Naive thymus-derived CD8-positive, alpha-beta T cell (primary cell): ENCODE measurements around the gene ZNF423. TPM values are rescaled to one million over a fixed set of nuclear protein-coding genes. Genes with fewer than 3 reads are reported as not detected.

Experiments
- ATAC-seq, 2 donors: fragments of 150-1000 bp; cut with Tn5 transposase in 1 of 2; sonication (Bioruptor Pico), chemical (Tn5 transposase) in 1 of 2; 1 replicate in 1 of 2; 2 replicates in 1 of 2; pipeline ENCODE4 v1.10.0; 2021; ENCODE audit warnings: mild to moderate bottlenecking in 2 of 2, moderate library complexity in 2 of 2
- POLR2A ChIA-PET: fragments of 350-600 bp; sonication (Branson Sonifier 250); formaldehyde crosslinking; loops from one replicate; lab custom pipeline; 2021; ENCODE audit warnings: antibody characterized with exemption; lab: Charles Lee
- DNase-seq, 10 donors: peaks; one replicate each; pipeline versions ENCODE4 v3.0.0 to v3.0.0-alpha.2; 2020 to 2022
- H3K27ac Mint-ChIP-seq, 10 donors: one replicate each; pipeline ENCODE4 v1.8.0; 2020 to 2022; ENCODE audit warnings: mild to moderate bottlenecking in 10 of 10, mixed read lengths in 10 of 10, moderate library complexity in 4 of 10, inconsistent platforms in 1 of 10
- H3K27me3 Mint-ChIP-seq, 5 donors: one replicate each; pipeline ENCODE4 v1.8.0; 2021 to 2022; ENCODE audit warnings: mixed read lengths in 5 of 5
- H3K36me3 Mint-ChIP-seq, 3 donors: one replicate each; pipeline ENCODE4 v1.8.0; 2020 to 2022; ENCODE audit warnings: mixed read lengths in 3 of 3, mild to moderate bottlenecking in 2 of 3, inconsistent platforms in 1 of 3
- H3K4me1 Mint-ChIP-seq, 4 donors: one replicate each; pipeline ENCODE4 v1.8.0; 2021 to 2022; ENCODE audit warnings: mixed read lengths in 4 of 4
- H3K4me3 Mint-ChIP-seq, 10 donors: one replicate each; pipeline ENCODE4 v1.8.0; 2020 to 2022; ENCODE audit warnings: mild to moderate bottlenecking in 10 of 10, mixed read lengths in 10 of 10, moderate library complexity in 6 of 10, inconsistent platforms in 1 of 10
- H3K9me3 Mint-ChIP-seq, 9 donors: one replicate each; pipeline ENCODE4 v1.8.0; 2020 to 2022; ENCODE audit warnings: mixed read lengths in 9 of 9, mild to moderate bottlenecking in 3 of 9, inconsistent platforms in 1 of 9, moderate library complexity in 1 of 9
- polyA plus RNA-seq, 3 donors: library from polyadenylated mRNA; unstranded; fragments of 300-500 nt; fragmentation: Illumina TruSeq; gene quantifications; one replicate each; pipeline ENCODE4 v1.2.3, GENCODE V29; 2021
- total RNA-seq, 8 experiments: library from RNA in 2 of 8; stranded (reverse) in 2 of 8; gene quantifications; one replicate each; pipeline ENCODE4 v1.2.3 and lab custom pipeline; 2021 to 2026

Gene ZNF423
- total and polyA plus RNA-seq, 5 experiments from 2014 or later, result not detected

- H3K4me3 Mint-ChIP-seq, result no peak overlapping the region
- H3K9me3 Mint-ChIP-seq, result no peaks in the 10 kb centered on the region
- H3K27me3 Mint-ChIP-seq, result peaks cover 0 to 8% (median 0%) of the 10 kb centered on the region in 5 donors
- no peaks in the 10 kb centered on the region for H3K36me3 Mint-ChIP-seq
- POLR2A ChIA-PET, result no interaction called here
- no peak overlapping the region for H3K27ac Mint-ChIP-seq
- ATAC-seq, result no peak
- no peak for DNase-seq
- no peaks in the 10 kb centered on the region for H3K4me1 Mint-ChIP-seq
Observed at GRCh38 chr16:49657736-49658465, 198.0 kb downstream of the ZNF423 start.

DNA sequence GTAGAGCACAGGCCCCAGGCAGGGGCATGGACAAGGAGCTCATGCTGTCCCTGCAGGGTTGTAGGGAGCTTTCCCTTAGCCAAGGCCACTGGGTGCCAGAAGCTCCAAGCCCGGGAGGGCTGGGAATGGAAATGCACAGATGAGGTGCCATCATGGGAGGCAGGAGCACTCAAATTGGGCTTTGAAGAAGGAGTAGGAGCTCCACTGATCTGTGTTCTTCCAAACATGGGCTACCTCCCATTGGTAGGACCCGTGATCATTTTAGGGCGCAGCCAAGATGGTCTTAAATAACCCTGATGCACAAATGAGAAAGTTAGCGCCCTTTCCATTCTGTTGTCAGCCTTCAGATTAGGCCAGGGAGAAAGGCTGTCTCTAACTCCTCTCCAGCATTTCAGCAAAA, 201.5 kb downstream of the ZNF423 start:
- DNase-seq, result no peak
- Mint-ChIP-seq H3K9me3 (peaks cover 0 to 4% (median 2%) of the 10 kb centered on the region in 9 donors), H3K4me3 (no peak overlapping the region), H3K4me1 (no peaks in the 10 kb centered on the region), H3K36me3 (peaks cover 0 to 2% (median 0%) of the 10 kb centered on the region in 3 donors), H3K27me3 (peaks cover 0 to 7% (median 0%) of the 10 kb centered on the region in 5 donors), H3K27ac (no peak overlapping the region)
- no peak for ATAC-seq
- POLR2A ChIA-PET, result no interaction called here

- POLR2A ChIA-PET, result no interaction called here
- Mint-ChIP-seq H3K36me3 (peaks cover 0 to 11% (median 2%) of the 10 kb centered on the region in 3 donors), H3K4me1 (no peaks in the 10 kb centered on the region), H3K9me3 (peaks cover 0 to 12% (median 5%) of the 10 kb centered on the region in 9 donors), H3K4me3 (no peak overlapping the region), H3K27me3 (peaks cover 0 to 9% (median 0%) of the 10 kb centered on the region in 5 donors), H3K27ac (no peak overlapping the region)
- ATAC-seq (no peak), DNase-seq (no peak)
Observed at GRCh38 chr16:49653577-49653976, 202.3 kb downstream of the ZNF423 start.

- Mint-ChIP-seq H3K4me3 (no peak overlapping the region), H3K9me3 (peaks cover 0 to 16% (median 7%) of the 10 kb centered on the region in 9 donors), H3K27ac (no peak overlapping the region), H3K36me3 (peaks cover 0 to 12% (median 3%) of the 10 kb centered on the region in 3 donors), H3K4me1 (no peaks in the 10 kb centered on the region), H3K27me3 (peaks cover 0 to 9% (median 0%) of the 10 kb centered on the region in 5 donors)
- DNase-seq (no peak), ATAC-seq (no peak)
- POLR2A ChIA-PET, result interaction anchor here (0.5 kb wide), 1 partner anchor 9 kb away, joined by 3 read pairs; no protein-coding TSS in a partner anchor
Observed at GRCh38 chr16:49653173-49653570, 202.7 kb downstream of the ZNF423 start.

DNA sequence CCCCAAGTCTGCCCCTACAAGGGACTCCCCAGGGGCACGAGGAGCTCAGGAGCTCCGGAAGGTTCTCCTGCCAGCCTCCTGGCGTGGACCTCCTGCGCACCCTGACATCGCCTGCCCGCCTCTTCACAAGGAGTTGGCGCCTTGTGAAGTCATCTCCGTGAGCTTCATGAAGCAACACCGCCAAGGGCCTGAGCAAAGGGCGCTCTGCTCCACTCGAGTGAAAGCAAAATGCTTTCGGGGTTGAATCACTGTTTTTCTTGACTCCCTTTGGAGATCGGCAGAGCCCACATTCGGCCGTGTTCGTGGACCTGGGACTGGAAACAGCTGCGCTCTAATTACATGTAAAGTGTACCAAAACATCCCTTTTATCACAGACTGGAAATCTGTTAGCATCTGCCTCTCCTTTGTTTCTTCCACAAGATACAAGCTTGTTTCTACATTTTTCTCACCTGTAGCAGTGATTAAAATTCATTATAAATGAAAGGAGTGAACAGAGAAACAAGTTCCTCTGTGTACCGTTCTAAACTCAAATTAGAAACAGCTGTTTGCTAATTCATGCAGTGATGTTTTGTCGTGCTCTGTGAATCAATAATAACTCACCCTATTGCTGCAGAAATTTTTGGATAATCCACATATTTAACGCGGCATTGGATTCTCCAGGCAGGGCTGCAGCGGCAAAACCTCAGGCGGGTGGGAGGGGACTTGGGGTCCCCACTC, 203.3 kb downstream of the ZNF423 start:
- POLR2A ChIA-PET, result interaction anchor here (0.5 kb wide), 1 partner anchor 8 kb away, joined by 3 read pairs; no protein-coding TSS in a partner anchor
- H3K27me3 Mint-ChIP-seq, result peaks cover 0 to 9% (median 0%) of the 10 kb centered on the region in 5 donors
- no peak for DNase-seq

DNA sequence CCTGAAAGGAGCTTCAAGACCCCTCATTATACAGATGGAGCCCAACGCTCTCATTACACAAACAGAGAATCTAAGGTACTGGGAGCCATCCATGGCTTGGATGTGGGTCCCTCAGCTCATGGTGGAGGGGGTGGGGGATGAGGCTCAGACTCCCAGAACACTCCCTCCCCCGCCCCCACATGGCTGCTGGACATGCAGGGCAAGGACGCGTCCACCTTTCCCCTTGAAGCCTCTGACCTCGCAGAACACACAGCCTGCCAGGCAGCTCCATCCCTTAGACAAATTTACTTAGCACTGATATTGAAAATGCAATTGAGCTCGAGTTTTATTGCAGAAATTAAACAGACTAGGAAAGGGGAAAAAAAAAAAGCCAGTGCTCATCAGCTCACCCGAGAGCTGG, 203.9 kb downstream of the ZNF423 start:
- Mint-ChIP-seq H3K27ac (no peak overlapping the region), H3K4me1 (no peaks in the 10 kb centered on the region), H3K27me3 (peaks cover 0 to 9% (median 0%) of the 10 kb centered on the region in 5 donors), H3K9me3 (peaks cover 3 to 28% (median 18%) of the 10 kb centered on the region in 9 donors), H3K36me3 (peaks cover 0 to 23% (median 5%) of the 10 kb centered on the region in 3 donors), H3K4me3 (no peak overlapping the region)
- POLR2A ChIA-PET, result no interaction called here
- no peak for ATAC-seq
- no peak for DNase-seq

More for the DNA sequence above, 203.3 kb downstream of the ZNF423 start:
- ATAC-seq, result no peak
- H3K4me3 Mint-ChIP-seq, result no peak overlapping the region
- H3K36me3 Mint-ChIP-seq, result peaks cover 0 to 17% (median 5%) of the 10 kb centered on the region in 3 donors
- H3K27ac Mint-ChIP-seq, result no peak overlapping the region
- H3K9me3 Mint-ChIP-seq, result peaks cover 3 to 22% (median 13%) of the 10 kb centered on the region in 9 donors
- H3K4me1 Mint-ChIP-seq, result no peaks in the 10 kb centered on the region

DNA sequence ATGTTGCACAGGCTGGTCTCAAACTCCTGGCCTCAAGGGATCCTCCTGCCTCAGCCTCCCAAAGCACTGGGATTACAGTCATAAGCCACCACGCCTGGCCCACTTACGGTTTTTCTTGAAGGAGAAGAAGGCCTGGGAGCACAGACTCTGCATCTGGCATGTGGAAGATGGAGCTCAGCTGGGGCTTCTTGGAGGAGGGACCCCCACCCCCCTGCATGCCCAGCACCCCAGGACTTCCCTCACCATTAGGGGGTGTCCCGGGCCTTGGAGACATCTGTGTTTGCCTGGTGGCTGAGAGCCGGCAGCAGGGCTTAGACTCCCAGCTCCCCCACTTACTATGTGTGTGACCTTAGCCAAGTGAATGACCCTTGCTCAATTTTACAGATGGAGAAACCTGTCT, 204.7 kb downstream of the ZNF423 start:
- POLR2A ChIA-PET, result no interaction called here
- peak in 1 of 10 donors; percentile 32 for DNase-seq
- peaks cover 0 to 27% (median 5%) of the 10 kb centered on the region in 3 donors for H3K36me3 Mint-ChIP-seq
- no peak overlapping the region for H3K4me3 Mint-ChIP-seq
- H3K27ac Mint-ChIP-seq, result no peak overlapping the region
- H3K4me1 Mint-ChIP-seq, result no peaks in the 10 kb centered on the region
- H3K9me3 Mint-ChIP-seq, result peaks cover 5 to 36% (median 20%) of the 10 kb centered on the region in 9 donors
- ATAC-seq, result no peak
- peaks cover 0 to 9% (median 0%) of the 10 kb centered on the region in 5 donors for H3K27me3 Mint-ChIP-seq

- Mint-ChIP-seq H3K4me1 (no peaks in the 10 kb centered on the region), H3K36me3 (peaks cover 0 to 33% (median 5%) of the 10 kb centered on the region in 3 donors), H3K9me3 (peaks cover 8 to 42% (median 26%) of the 10 kb centered on the region in 9 donors), H3K27me3 (peaks cover 0 to 9% (median 0%) of the 10 kb centered on the region in 5 donors), H3K4me3 (no peak overlapping the region), H3K27ac (no peak overlapping the region)
- POLR2A ChIA-PET, result no interaction called here
- no peak for ATAC-seq
- peak in 1 of 10 donors; percentile 10 for DNase-seq
Observed at GRCh38 chr16:49650603-49651002, 205.3 kb downstream of the ZNF423 start.

GRCh38 chr16:49649013-49649765, 206.7 kb downstream of the ZNF423 start:
- Mint-ChIP-seq H3K36me3 (peaks cover 0 to 33% (median 5%) of the 10 kb centered on the region in 3 donors), H3K4me3 (no peak overlapping the region), H3K27ac (peak overlapping the region in 1 of 10 donors; percentile 37), H3K9me3 (peaks cover 8 to 49% (median 29%) of the 10 kb centered on the region in 9 donors), H3K27me3 (peaks cover 0 to 9% (median 0%) of the 10 kb centered on the region in 5 donors), H3K4me1 (no peaks in the 10 kb centered on the region)
- DNase-seq (peak in 1 of 10 donors; percentile 4), ATAC-seq (no peak)
- POLR2A ChIA-PET, result no interaction called here

DNA sequence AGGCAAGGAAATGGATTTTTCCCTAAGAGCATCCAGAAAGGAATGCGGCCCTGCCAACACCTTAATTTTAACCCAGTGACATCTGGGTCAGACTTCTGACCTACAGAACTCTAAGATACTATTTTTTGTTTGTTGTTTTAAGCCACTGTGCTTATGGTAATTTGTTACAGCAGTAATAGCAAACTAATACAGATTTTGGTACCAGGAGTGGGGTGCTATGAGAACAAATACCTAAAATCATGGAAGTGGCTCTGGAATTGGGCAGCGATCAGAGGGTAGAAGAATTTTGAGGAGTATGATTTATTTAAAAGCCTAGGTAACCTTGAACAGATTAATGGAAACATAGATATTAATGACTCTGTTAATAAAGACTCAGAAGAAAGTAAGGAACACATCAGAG, 208.2 kb downstream of the ZNF423 start:
- Mint-ChIP-seq H3K27me3 (peaks cover 0 to 4% (median 0%) of the 10 kb centered on the region in 5 donors), H3K27ac (peak overlapping the region in 1 of 10 donors; percentile 45), H3K4me1 (no peaks in the 10 kb centered on the region), H3K4me3 (no peak overlapping the region), H3K9me3 (peaks cover 10 to 49% (median 29%) of the 10 kb centered on the region in 9 donors), H3K36me3 (peaks cover 0 to 33% (median 5%) of the 10 kb centered on the region in 3 donors)
- POLR2A ChIA-PET, result no interaction called here
- ATAC-seq (no peak), DNase-seq (no peak)

DNA sequence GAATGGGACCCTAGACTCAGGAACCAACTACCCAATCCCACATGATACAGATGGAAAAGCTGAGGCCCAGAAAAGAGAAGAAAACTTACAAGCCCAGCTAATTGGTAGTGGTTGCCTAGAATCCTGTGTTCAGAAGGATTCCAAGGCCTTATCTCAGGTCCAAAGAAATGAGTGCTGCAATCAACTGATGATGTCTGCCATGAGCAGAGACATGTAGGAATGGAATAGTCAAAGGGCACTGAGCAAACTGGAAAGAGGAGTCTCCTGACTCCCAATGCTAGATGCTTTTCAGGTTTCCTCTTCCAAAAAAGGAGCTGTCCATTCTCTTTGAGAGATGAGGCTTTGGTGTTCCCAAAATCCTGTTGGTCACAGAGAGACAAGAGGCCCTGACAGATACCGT, 210.6 kb downstream of the ZNF423 start:
- no peak for DNase-seq
- Mint-ChIP-seq H3K4me3 (no peak overlapping the region), H3K4me1 (no peaks in the 10 kb centered on the region), H3K9me3 (peaks cover 10 to 50% (median 29%) of the 10 kb centered on the region in 9 donors), H3K36me3 (peaks cover 0 to 33% (median 5%) of the 10 kb centered on the region in 3 donors), H3K27ac (no peak overlapping the region), H3K27me3 (peaks cover 0 to 5% (median under 1%) of the 10 kb centered on the region in 5 donors)
- ATAC-seq, result no peak
- POLR2A ChIA-PET, result no interaction called here

DNA sequence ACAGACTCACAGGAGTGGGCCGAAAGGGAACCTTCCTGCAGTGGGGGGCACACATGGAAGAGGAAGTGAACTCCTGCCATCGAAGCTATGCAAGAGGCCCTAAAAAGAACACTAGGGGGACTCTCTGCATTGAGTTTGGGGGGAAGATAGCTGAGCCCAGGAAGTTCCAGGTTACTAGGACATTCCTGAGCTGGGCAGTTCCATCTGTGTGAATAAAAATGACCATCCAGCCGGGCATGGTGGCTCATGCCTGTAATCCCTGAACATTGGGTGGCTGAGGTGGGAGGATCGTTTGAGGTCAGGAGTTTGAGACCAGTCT, 211.8 kb downstream of the ZNF423 start:
- Mint-ChIP-seq H3K27me3 (peaks cover 0 to 6% (median 4%) of the 10 kb centered on the region in 5 donors), H3K27ac (no peak overlapping the region), H3K36me3 (peaks cover 0 to 27% (median 5%) of the 10 kb centered on the region in 3 donors), H3K9me3 (peaks cover 10 to 45% (median 24%) of the 10 kb centered on the region in 9 donors), H3K4me3 (no peak overlapping the region), H3K4me1 (peaks cover 0 to 1% (median 0%) of the 10 kb centered on the region in 4 donors)
- POLR2A ChIA-PET, result interaction anchor here (0.7 kb wide), 1 partner anchor 9 kb away, joined by 3 read pairs; no protein-coding TSS in a partner anchor
- DNase-seq, result no peak
- no peak for ATAC-seq
